ENCODE measurements around the gene PLSCR2.
"Not testable (repeated sequence)": the region's sequence is repeated elsewhere in the genome, so short reads cannot be mapped to it uniquely, and the experiment has no call there.

The PLSCR2 gene

GRCh38 chr3:146469150-146470017, at the start of gene PLSCR2:
Gene PLSCR2 (minus strand): TSS chr3:146469561. CDS start chr3:146459904, 9,657 bp downstream.
- DNase-seq (ENCODE audit: low read depth), result no peak

GRCh38 chr3:146517684-146518435, 48.5 kb upstream of the PLSCR2 start:
- no peak for DNase-seq (ENCODE audit: low read depth)

- DNase-seq (ENCODE audit: low read depth), result no peak
Observed at GRCh38 chr3:146513386-146514051, 44.2 kb upstream of the PLSCR2 start.

- DNase-seq (ENCODE audit: low read depth), result no peak
Observed at GRCh38 chr3:146511402-146512134, 42.2 kb upstream of the PLSCR2 start.

- no peak for DNase-seq (ENCODE audit: low read depth)
Observed at GRCh38 chr3:146507331-146508120, 38.2 kb upstream of the PLSCR2 start.

GRCh38 chr3:146505516-146505915, 36.2 kb upstream of the PLSCR2 start:
- no peak for DNase-seq (ENCODE audit: low read depth)

- DNase-seq (ENCODE audit: low read depth), result no peak
Observed at GRCh38 chr3:146504498-146505197, 35.3 kb upstream of the PLSCR2 start.

- peak; percentile 74 for DNase-seq (ENCODE audit: low read depth)
Observed at GRCh38 chr3:146503461-146504202, 34.3 kb upstream of the PLSCR2 start.

- DNase-seq (ENCODE audit: low read depth), result no peak
Observed at GRCh38 chr3:146502887-146503460, 33.6 kb upstream of the PLSCR2 start.

GRCh38 chr3:146501752-146502151, 32.4 kb upstream of the PLSCR2 start:
- no peak for DNase-seq (ENCODE audit: low read depth)

- DNase-seq (ENCODE audit: low read depth), result no peak
Observed at GRCh38 chr3:146499701-146500100, 30.3 kb upstream of the PLSCR2 start.

GRCh38 chr3:146498002-146498736, 28.8 kb upstream of the PLSCR2 start:
- no peak for DNase-seq (ENCODE audit: low read depth)

- DNase-seq (ENCODE audit: low read depth), result not testable (repeated sequence)
Observed at GRCh38 chr3:146497145-146497843, 27.9 kb upstream of the PLSCR2 start.

- DNase-seq (ENCODE audit: low read depth), result no peak
Observed at GRCh38 chr3:146496726-146497125, 27.4 kb upstream of the PLSCR2 start.

- DNase-seq (ENCODE audit: low read depth), result no peak
Observed at GRCh38 chr3:146496251-146496650, 26.9 kb upstream of the PLSCR2 start.

GRCh38 chr3:146493761-146494160, 24.4 kb upstream of the PLSCR2 start:
- no peak for DNase-seq (ENCODE audit: low read depth)

GRCh38 chr3:146493221-146493620, 23.9 kb upstream of the PLSCR2 start:
- DNase-seq (ENCODE audit: low read depth), result no peak

- peak; percentile 40 for DNase-seq (ENCODE audit: low read depth)
Observed at GRCh38 chr3:146491303-146491702, 21.9 kb upstream of the PLSCR2 start.

All from stromal cell of bone marrow (primary cell).